ENCODE results near the gene NTNG2. TPM values are rescaled to one million over a fixed set of nuclear protein-coding genes. Genes with fewer than 3 reads are reported as not detected.

Gene NTNG2
- total RNA-seq, 1 donor from 2014 or later: 16.3 TPM

DNA sequence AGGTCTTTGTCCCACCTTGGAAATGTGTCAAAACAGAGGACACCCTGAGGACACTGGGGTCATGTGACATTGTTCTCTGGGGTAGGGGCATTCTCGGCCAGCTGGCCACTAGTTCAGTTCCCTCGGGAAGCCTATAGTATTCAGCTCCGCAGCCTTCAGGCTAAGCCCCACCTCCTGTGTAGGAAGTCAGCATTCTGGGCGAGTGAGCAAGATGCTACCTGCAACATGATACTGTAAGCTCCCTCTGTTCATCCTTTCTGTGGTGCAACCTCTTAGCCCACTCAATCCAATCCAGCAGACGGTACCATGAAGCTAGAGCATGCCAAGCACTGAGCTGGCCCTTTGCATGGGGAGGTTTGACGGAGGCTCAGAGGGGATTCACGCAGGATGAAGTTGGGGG, 5.3 kb downstream of the NTNG2 start:
- DNase-seq (ENCODE audit: low spot score in 2 of 2) (no peak), FAIRE-seq (no peak)

DNA sequence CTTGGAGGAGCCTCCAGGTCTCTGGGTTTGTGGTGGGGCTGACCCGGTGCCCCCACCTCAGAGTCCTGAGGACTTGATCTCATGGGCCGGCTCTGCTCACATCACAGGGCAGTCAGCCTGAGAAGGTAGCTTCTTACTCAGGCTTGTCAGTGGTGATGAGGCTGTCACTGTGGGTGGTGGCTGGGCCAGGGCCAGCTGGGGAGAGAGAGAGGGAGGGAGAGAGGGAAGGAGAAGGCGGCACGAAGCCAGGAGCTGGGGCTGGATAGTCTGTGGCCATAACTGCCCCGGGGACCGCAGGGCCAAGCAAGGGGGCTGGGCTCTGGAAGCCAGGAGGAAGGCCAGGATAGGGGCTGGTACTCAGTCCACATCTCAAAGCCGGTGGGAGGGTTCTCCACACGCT, 6.5 kb downstream of the NTNG2 start:
- no peak for FAIRE-seq

GRCh38 chr9:132168851-132169250, 7.0 kb downstream of the NTNG2 start:
- DNase-seq (ENCODE audit: low spot score in 2 of 2): no peak
- FAIRE-seq: no peak

More for the DNA sequence above, 6.5 kb downstream of the NTNG2 start:
- DNase-seq (ENCODE audit: low spot score in 2 of 2): no peak

GRCh38 chr9:132169672-132170392, 8.0 kb downstream of the NTNG2 start:
- DNase-seq (ENCODE audit: low spot score in 2 of 2) (no peak), FAIRE-seq (no peak)

DNA sequence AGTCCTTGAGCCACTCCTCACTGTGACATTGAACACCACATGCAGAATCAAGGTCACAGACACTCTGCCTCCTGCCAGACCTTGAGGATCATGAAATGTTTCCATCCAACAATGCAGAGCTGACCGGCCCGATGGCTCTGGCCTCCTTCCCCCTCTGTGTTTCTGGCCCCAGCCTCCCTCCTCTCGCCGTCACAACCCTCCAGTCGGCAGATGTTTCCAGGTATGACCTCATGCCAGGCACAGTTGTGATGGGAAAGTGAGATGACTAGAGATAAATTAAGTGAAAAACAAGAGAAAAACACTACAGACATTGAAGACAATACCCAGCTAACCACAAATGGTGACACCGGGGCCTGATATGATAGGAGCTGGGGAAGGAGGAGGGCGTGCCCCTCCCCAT, 9.8 kb downstream of the NTNG2 start:
- DNase-seq (ENCODE audit: low spot score in 2 of 2): no peak
- no peak for FAIRE-seq

DNA sequence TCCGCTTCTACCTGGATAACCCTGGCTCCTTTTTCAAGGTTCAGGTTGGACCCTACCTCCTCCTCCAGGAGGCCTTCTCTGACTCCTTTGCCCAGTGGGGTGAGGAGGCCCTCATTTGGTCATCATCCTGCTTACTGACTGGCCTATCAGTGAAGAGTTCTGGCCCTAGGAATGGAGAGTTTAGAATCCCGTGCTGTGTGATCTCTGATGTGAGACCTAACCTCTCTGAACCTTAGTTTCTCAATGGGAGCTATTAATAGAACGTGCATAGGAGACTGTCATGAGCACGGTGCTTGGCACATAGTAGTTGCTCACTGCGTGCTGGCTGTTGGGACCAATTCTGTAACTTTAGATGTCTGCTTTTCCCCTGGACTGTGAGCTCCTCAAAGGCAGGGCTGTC, 10.3 kb downstream of the NTNG2 start:
- DNase-seq (ENCODE audit: low spot score in 2 of 2) (no peak), FAIRE-seq (no peak)

- FAIRE-seq: no peak
- DNase-seq (ENCODE audit: low spot score in 2 of 2): no peak
Observed at GRCh38 chr9:132175431-132175830, 13.6 kb downstream of the NTNG2 start.

DNA sequence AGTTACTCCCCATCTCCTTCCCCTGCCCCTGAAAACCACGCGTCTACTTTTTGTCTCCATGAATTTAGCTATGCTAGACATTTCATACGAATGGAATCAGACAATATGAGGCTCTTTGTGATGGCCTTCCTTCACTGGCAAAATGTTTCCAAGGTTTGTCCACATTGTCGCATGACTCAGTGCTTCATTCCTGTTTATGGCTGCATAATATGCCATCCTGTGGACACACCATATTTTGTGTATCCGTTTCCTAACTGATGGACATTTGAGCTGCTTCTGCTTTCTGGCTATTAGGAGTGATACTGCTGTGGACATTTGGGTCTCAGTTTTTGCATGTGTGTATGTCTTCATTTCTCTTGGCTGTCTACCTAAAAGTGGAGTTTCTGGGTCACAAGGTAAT, 14.5 kb downstream of the NTNG2 start:
- FAIRE-seq (no peak), DNase-seq (ENCODE audit: low spot score in 2 of 2) (no peak)

GRCh38 chr9:132181796-132182313, 20.0 kb downstream of the NTNG2 start:
- FAIRE-seq (no peak), DNase-seq (ENCODE audit: low spot score in 2 of 2) (peak in 1 of 2 donors; percentile 64)

- FAIRE-seq (no peak), DNase-seq (ENCODE audit: low spot score in 2 of 2) (no peak)
Observed at GRCh38 chr9:132182314-132183091, 20.6 kb downstream of the NTNG2 start.

DNA sequence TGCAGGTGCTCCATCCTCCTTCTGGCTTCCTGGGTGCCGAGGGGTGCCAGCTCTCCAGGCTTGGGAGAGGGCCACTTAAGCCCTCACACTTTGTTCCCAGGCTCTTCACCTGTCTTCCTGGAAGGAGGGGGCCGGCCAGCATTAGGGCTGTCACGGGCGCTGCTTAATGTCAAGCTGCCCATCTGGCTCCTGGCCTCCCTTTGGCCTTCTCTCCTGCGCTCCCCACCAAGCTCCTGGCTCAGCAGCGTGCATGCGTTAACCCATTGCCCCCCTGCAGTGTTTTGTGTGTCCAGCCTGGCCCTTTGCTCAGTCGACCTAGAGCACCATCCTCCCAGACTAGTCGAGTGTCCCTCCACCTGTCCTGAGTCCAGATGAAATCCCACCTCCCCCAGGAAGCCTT, 21.3 kb downstream of the NTNG2 start:
- DNase-seq (ENCODE audit: low spot score in 2 of 2) (no peak), FAIRE-seq (no peak)

- FAIRE-seq (no peak), DNase-seq (ENCODE audit: low spot score in 2 of 2) (no peak)
Observed at GRCh38 chr9:132183715-132184114, 21.9 kb downstream of the NTNG2 start.

DNA sequence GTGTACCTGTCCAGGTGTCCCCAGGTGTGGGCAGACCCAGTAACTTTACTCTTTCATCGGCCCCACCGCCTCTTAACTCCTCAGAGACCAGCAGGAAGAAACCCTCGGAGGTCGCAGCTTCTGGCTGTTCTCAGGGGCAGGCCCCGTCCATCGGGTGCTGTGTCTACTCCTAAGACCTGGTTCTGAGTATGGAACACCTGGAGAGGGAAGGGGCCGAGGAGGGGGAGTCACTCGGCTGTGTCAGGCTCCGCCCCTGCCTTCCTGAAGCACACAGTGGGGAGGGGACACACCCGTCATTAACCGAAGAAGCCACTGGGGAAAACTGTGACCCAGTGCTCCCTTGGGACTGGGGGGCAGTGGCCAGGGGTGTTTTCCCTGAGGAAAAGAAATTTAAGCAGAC, 22.3 kb downstream of the NTNG2 start:
- FAIRE-seq: no peak
- no peak for DNase-seq (ENCODE audit: low spot score in 2 of 2)

- peak in 1 of 2 donors; percentile 46 for DNase-seq (ENCODE audit: low spot score in 2 of 2)
- no peak for FAIRE-seq
Observed at GRCh38 chr9:132185073-132186009, 23.5 kb downstream of the NTNG2 start.

- no peak for FAIRE-seq
- no peak for DNase-seq (ENCODE audit: low spot score in 2 of 2)
Observed at GRCh38 chr9:132187121-132187620, 25.3 kb downstream of the NTNG2 start.

DNA sequence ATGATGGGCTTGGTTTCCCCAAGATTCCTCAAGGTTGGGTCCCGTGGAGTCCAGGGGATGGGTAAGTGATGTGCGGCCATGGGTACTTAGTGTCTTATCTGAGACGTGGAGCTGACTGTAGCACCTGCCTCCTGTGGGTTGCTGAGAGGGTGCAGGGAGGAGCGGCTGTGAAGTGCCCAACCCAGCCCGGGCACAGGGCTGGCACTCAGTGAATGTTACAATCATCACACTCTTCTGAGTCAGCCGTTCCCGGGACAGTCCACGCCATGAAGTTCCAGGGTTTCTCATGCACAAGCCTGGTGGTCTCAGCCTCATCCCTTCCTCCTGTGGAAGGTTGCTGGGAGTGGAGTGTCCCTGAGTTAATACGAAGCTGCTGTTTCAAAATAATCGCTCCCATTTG, 29.1 kb downstream of the NTNG2 start:
- FAIRE-seq (no peak), DNase-seq (ENCODE audit: low spot score in 2 of 2) (no peak)

DNA sequence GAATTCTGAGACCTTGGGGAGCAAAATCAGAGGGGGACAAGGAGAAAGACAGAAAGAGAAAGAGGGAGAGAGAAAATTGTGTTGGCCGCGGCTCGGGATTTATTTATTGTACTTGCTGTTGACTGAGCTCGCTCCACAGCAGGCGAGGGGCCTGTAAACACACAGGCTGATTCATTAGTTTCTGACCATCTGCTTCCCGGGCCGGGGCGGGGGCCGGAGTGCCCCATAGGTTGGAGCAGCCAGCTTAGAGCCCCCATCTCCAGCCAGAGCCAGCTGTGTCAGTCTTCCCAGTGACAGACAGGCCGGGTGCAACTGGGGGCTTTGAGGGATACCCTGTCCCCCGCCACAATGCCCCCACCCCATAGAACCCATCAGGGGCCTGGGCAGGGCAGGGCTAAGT, 30.9 kb downstream of the NTNG2 start:
- FAIRE-seq (no peak), DNase-seq (ENCODE audit: low spot score in 2 of 2) (peak in 1 of 2 donors; percentile 64)

DNA sequence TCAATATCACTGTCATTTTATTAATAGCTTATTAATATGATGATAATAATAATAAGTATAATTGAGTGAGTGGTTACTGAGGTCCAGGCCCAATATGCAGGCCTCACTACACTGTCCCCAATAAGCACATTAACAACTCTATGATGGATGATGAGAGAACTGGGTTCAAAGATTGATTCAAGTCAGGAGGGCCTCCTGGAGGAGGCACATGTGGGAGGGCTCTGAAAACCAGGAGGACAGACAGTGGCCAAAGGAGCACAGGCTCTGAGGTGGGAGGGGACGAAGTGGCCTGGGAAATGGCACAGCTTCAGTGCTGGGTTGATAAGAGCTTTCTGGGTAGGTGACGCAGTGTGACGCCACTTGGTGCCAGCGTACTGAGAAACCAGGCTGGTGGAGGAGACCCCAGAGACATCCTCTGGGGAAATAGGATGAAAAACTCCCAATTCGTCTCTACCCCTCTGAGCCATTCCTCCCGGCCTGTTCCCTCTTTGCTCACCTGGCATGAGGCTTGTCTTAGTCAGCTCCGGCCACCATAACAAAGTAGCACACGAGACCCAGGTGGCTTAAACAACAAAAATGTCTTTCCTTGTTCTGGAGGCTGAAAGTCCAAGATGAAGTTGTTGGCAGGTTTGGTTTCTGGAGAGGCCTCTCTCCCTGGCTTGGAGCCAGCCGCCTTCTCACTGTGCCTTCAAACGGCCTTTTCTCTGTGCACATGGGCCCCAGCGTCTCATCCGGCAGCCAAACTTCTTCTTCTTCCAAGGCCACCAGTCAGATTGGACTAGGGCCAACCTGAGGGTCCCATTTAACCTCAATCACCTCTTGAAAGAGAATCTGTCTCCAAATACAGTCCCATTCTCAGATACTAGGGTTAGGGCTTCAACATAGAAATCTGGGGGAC, 31.6 kb downstream of the NTNG2 start:
- DNase-seq (ENCODE audit: low spot score in 2 of 2) (no peak), FAIRE-seq (no peak)

- FAIRE-seq: no peak
- no peak for DNase-seq (ENCODE audit: low spot score in 2 of 2)
Observed at GRCh38 chr9:132194508-132194907, 32.6 kb downstream of the NTNG2 start.
